ENCODE results near the gene PTPRM.

DNA sequence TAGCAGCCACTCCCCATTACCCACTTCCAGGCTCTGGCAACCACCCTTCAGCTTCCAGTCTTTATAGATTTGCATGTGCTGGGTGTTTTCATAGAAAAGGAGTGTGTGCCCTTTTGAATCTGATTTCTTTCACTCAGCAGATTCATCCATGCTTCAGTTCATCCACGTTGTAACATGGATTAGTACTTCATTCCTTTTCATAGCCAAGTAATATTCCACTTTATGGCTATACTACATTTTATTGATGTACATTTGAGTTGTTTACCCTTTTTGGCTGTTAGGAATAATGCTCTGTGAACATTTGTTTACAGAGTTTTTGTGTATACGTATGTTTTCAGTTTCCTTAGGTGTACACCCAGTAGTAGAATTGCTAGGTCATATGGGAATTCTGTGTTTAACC is 836.6 kb downstream of the PTPRM start:
- TF ChIP-seq EP300 (IDR thresholded peaks at IDR 0.05) = no peak
- TF ChIP-seq, protein P1, sequence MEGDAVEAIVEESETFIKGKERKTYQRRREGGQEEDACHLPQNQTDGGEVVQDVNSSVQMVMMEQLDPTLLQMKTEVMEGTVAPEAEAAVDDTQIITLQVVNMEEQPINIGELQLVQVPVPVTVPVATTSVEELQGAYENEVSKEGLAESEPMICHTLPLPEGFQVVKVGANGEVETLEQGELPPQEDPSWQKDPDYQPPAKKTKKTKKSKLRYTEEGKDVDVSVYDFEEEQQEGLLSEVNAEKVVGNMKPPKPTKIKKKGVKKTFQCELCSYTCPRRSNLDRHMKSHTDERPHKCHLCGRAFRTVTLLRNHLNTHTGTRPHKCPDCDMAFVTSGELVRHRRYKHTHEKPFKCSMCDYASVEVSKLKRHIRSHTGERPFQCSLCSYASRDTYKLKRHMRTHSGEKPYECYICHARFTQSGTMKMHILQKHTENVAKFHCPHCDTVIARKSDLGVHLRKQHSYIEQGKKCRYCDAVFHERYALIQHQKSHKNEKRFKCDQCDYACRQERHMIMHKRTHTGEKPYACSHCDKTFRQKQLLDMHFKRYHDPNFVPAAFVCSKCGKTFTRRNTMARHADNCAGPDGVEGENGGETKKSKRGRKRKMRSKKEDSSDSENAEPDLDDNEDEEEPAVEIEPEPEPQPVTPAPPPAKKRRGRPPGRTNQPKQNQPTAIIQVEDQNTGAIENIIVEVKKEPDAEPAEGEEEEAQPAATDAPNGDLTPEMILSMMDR (IDR thresholded peaks at IDR 0.05) = no peak
- TF ChIP-seq POLR2AphosphoS5 (IDR thresholded peaks at IDR 0.05) = no peak
- no peak for TF ChIP-seq POLR2A (IDR thresholded peaks at IDR 0.05)

Data from gastroesophageal sphincter (tissue), 3 donors.